HCT116 (cell line): ENCODE data around the gene INTS4. TPM values are rescaled to one million over a fixed set of nuclear protein-coding genes. Genes with fewer than 3 reads are reported as not detected.

Experiments
- ATAC-seq: fragments of 200-7000 bp; cut with Tn5 transposase; 2 replicates; pipeline ENCODE4 v1.9.1; 2020; ENCODE audit warnings: mild to moderate bottlenecking, moderate library complexity
- BruUV-seq: library from RNA; stranded (reverse); fragments of 400-500 nt; replicated peaks from 2 replicates; lab custom pipeline; 2021; lab: Mats Ljungman, UMichigan
- CTCF ChIA-PET: fragments of 300-600 bp; sonication (Branson Sonifier 250); formaldehyde crosslinking; loops from one replicate; lab custom pipeline; 2021; ENCODE audit warnings: antibody characterized with exemption; lab: Charles Lee
- POLR2A ChIA-PET: fragments of 300-600, 350-600 bp; sonication (Branson Sonifier 250); formaldehyde crosslinking; loops from one replicate; lab custom pipeline; 2021; ENCODE audit warnings: antibody characterized with exemption; lab: Charles Lee
- RAD21 ChIA-PET, 2 experiments: fragments of 300-600 bp; sonication (Branson Sonifier 250); formaldehyde crosslinking; loops; one replicate each; lab custom pipeline; 2023; ENCODE audit warnings: low total read pairs in 2 of 2; ENCODE audit not compliant: uncharacterized antibody in 2 of 2, unreplicated experiment in 2 of 2, low non-redundant PET in 1 of 2; lab: Charles Lee
- DNase-seq: peaks from one replicate; pipeline ENCODE4 v3.0.0-alpha.2; 2010; ENCODE audit warnings: low read depth, low spot score
- H2AFZ ChIP-seq: fragments of 200-600 bp; shearing (Covaris generic), sonication (generic); 2 replicates; pipeline ENCODE4 v1.6.1; 2017; ENCODE audit warnings: low read depth, mixed run types, mixed read lengths, antibody characterized with exemption, low read length; ENCODE audit not compliant: poor library complexity, severe bottlenecking
- H3K27ac ChIP-seq: 2 replicates; pipeline ENCODE4 v1.5.1; 2012; ENCODE audit warnings: low read depth, low read length
- H3K27me3 ChIP-seq: fragments of 200-600 bp; sonication (generic); 2 replicates; pipeline ENCODE4 v1.6.1; 2016; ENCODE audit warnings: mixed run types, low read length, mixed read lengths; ENCODE audit not compliant: insufficient read depth
- H3K36me3 ChIP-seq, 2 experiments: fragments of 200-500 bp in 1 of 2; fragments of 200-600 bp in 1 of 2; sonication (Bioruptor generic) in 1 of 2; sonication (generic) in 1 of 2; 2 replicates each; pipeline versions ENCODE4 v1.5.1 to v1.6.1; 2014 to 2016; ENCODE audit warnings: low read length in 2 of 2, inconsistent platforms in 1 of 2, mixed read lengths in 1 of 2, mixed run types in 1 of 2; ENCODE audit not compliant: insufficient read depth in 2 of 2, control insufficient read depth in 1 of 2
- H3K4me1 ChIP-seq, 2 experiments: fragments of 200-600 bp in 1 of 2; sonication (generic) in 1 of 2; 2 replicates each; pipeline versions ENCODE4 v1.5.1 to v1.6.1; 2012 to 2017; ENCODE audit warnings: low read length in 2 of 2, inconsistent platforms in 1 of 2, mild to moderate bottlenecking in 1 of 2, mixed read lengths in 1 of 2, mixed run types in 1 of 2, moderate library complexity in 1 of 2; ENCODE audit not compliant: insufficient read depth in 2 of 2, control insufficient read depth in 1 of 2
- H3K4me2 ChIP-seq: fragments of 200-600 bp; sonication (generic); 2 replicates; pipeline ENCODE4 v1.6.1; 2017; ENCODE audit warnings: mixed run types, low read length, mixed read lengths
- H3K4me3 ChIP-seq, 2 experiments: fragments of 200-600 bp in 1 of 2; sonication (generic) in 1 of 2; replicated peaks in 1 of 2; 2 replicates each; pipeline ENCODE4 v1.5.1; 2011 to 2016; ENCODE audit warnings: low read length in 2 of 2, control low read depth in 1 of 2, low read depth in 1 of 2, mild to moderate bottlenecking in 1 of 2, mixed read lengths in 1 of 2, mixed run types in 1 of 2
- H3K79me2 ChIP-seq: fragments of 200-600 bp; sonication (generic); 2 replicates; pipeline ENCODE4 v1.6.1; 2017; ENCODE audit warnings: mild to moderate bottlenecking, mixed run types, low read length, moderate library complexity, mixed read lengths; ENCODE audit not compliant: insufficient read depth
- H3K9ac ChIP-seq: fragments of 200-600 bp; sonication (generic); 2 replicates; pipeline ENCODE4 v1.6.1; 2016; ENCODE audit warnings: low read length, mixed read lengths
- H3K9me2 ChIP-seq: fragments of 200-600 bp; sonication (generic), shearing (Covaris generic); 2 replicates; pipeline ENCODE4 v1.6.1; 2017; ENCODE audit warnings: mixed run types, mild to moderate bottlenecking, moderate library complexity; ENCODE audit not compliant: insufficient read depth
- H3K9me3 ChIP-seq, 2 experiments: fragments of 200-500 bp in 1 of 2; fragments of 200-600 bp in 1 of 2; sonication (Bioruptor generic) in 1 of 2; sonication (generic) in 1 of 2; 2 replicates each; pipeline ENCODE4 v1.6.1; 2014 to 2017; ENCODE audit warnings: low read length in 2 of 2, mixed read lengths in 2 of 2, inconsistent platforms in 1 of 2, low read depth in 1 of 2, mild to moderate bottlenecking in 1 of 2, mixed run types in 1 of 2, moderate library complexity in 1 of 2; ENCODE audit not compliant: control insufficient read depth in 1 of 2, insufficient read depth in 1 of 2
- H4K20me1 ChIP-seq: fragments of 200-600 bp; sonication (generic), shearing (Covaris generic); 2 replicates; pipeline ENCODE4 v1.6.1; 2017; ENCODE audit warnings: mixed run types, mild to moderate bottlenecking, moderate library complexity; ENCODE audit not compliant: insufficient read depth
- ATF3 ChIP-seq: IDR thresholded peaks from 2 replicates; pipeline ENCODE4 v1.6.1; 2012
- CEBPB ChIP-seq: IDR thresholded peaks from 2 replicates; pipeline ENCODE4 v1.6.1; 2012; ENCODE audit warnings: low read depth
- EGR1 ChIP-seq: IDR thresholded peaks from 2 replicates; pipeline ENCODE4 v1.6.1; 2012; ENCODE audit warnings: low read depth
- EZH2 ChIP-seq: fragments of 200-600 bp; sonication (generic); IDR thresholded peaks from 2 replicates; pipeline ENCODE4 v1.6.1; 2017; ENCODE audit warnings: antibody characterized with exemption, mixed run types
- EZH2phosphoT487 ChIP-seq: fragments of 200-600 bp; IDR thresholded peaks from 2 replicates; pipeline ENCODE4 v1.6.1; 2018; ENCODE audit warnings: antibody characterized with exemption, borderline replicate concordance
- FOSL1 ChIP-seq: IDR thresholded peaks from 2 replicates; pipeline ENCODE4 v1.6.1; 2012; ENCODE audit warnings: low read depth
- MAX ChIP-seq: IDR thresholded peaks from 2 replicates; pipeline ENCODE4 v1.6.1; 2012
- POLR2A ChIP-seq: IDR thresholded peaks from 2 replicates; pipeline ENCODE4 v1.7.0; 2011; ENCODE audit warnings: borderline replicate concordance; ENCODE audit not compliant: insufficient read depth, insufficient read length; ENCODE audit errors: extremely low read depth
- POLR2AphosphoS5 ChIP-seq: IDR thresholded peaks from 2 replicates; pipeline ENCODE4 v1.6.1; 2011; ENCODE audit warnings: mild to moderate bottlenecking, low read depth, low read length, moderate library complexity
- RAD21 ChIP-seq: IDR thresholded peaks from 2 replicates; pipeline ENCODE4 v1.6.1; 2012; ENCODE audit warnings: low read depth, mild to moderate bottlenecking
- REST ChIP-seq: IDR thresholded peaks from 2 replicates; pipeline ENCODE4 v1.6.1; 2012; ENCODE audit warnings: low read depth
- SP1 ChIP-seq: IDR thresholded peaks from 2 replicates; pipeline ENCODE4 v1.6.1; 2012; ENCODE audit warnings: low read depth
- SRF ChIP-seq: IDR thresholded peaks from 2 replicates; pipeline ENCODE4 v1.6.1; 2012; ENCODE audit warnings: low read depth
- TCF7L2 ChIP-seq: IDR thresholded peaks from 2 replicates; pipeline ENCODE4 v1.7.0; 2011; ENCODE audit warnings: borderline replicate concordance, inconsistent platforms; ENCODE audit not compliant: insufficient read depth, insufficient read length; ENCODE audit errors: extremely low read depth
- YY1 ChIP-seq: IDR thresholded peaks from 2 replicates; pipeline ENCODE4 v1.6.1; 2011; ENCODE audit warnings: low read length, low read depth, moderate library complexity, mild to moderate bottlenecking; ENCODE audit not compliant: insufficient replicate concordance; ENCODE audit errors: extremely low read depth
- ZFX ChIP-seq: fragments of 450-650 bp; IDR thresholded peaks from 2 replicates; pipeline ENCODE4 v1.6.1; 2017
- ZNF274 ChIP-seq: fragments of 200-500 bp; sonication (Bioruptor generic); IDR thresholded peaks from 2 replicates; pipeline ENCODE4 v1.6.1; 2014; ENCODE audit warnings: mild to moderate bottlenecking, low read depth, low read length, inconsistent platforms
- intact Hi-C: fragments of 100-400 bp; cut with micrococcal nuclease; formaldehyde crosslinking; loops from 2 replicates; pipeline ENCODE4 v1.10.0; 2022
- total RNA-seq: library from RNA; stranded (reverse); gene quantifications from one replicate; pipeline ENCODE4 v1.2.1, GENCODE V29; 2021; ENCODE audit not compliant: unreplicated experiment

Gene INTS4
- total RNA-seq, 1 experiment from 2014 or later = 41.0 TPM

GRCh38 chr11:77993902-77994301, 566 bp downstream of the INTS4 start:
- CTCF ChIA-PET = interaction anchor here (2.3 kb wide), 1 partner anchor 27 kb away, joined by 12 read pairs; no protein-coding TSS in a partner anchor
- Histone ChIP-seq H3K4me1 (peaks cover 18% of the 10 kb centered on the region in 2 experiments), H3K36me3 (peaks cover 4 to 13% of the 10 kb centered on the region in 2 experiments; a peak in 3 of 4 replicates), H3K9me3 (no peaks in the 10 kb centered on the region), H3K9me2 (no peaks in the 10 kb centered on the region), H2AFZ (peak overlapping the region; percentile 63), H3K4me3 (peak overlapping the region; percentile 80 to 96), H3K4me2 (peak overlapping the region; percentile 80), H3K79me2 (peaks cover 18% of the 10 kb centered on the region), H3K27ac (peak overlapping the region; percentile 46; the same call in 1 of the 2 replicates), H3K9ac (peak overlapping the region; percentile 75), H4K20me1 (no peaks in the 10 kb centered on the region), H3K27me3 (no peaks in the 10 kb centered on the region)
- intact Hi-C loops = no loop called here
- no peak for TF ChIP-seq EZH2phosphoT487
- TF ChIP-seq ZFX = no peak
- no peak for TF ChIP-seq POLR2AphosphoS5
- no peak for TF ChIP-seq EZH2
- TF ChIP-seq ATF3 = no peak
- no peak for TF ChIP-seq RAD21
- TF ChIP-seq ZNF274 = no peak
- TF ChIP-seq POLR2A = no peak
- TF ChIP-seq YY1 = no peak
- no TSS peak for BruUV-seq
- POLR2A ChIA-PET = interaction anchor here (0.7 to 1.7 kb wide), 6 partner anchors 19 to 376 kb away, joined by 3 to 14 read pairs (median 7); no protein-coding TSS in a partner anchor
- ATAC-seq (no peak), DNase-seq (no peak)
- RAD21 ChIA-PET = no interaction called here

- no peak for ATAC-seq
- ChIA-PET POLR2A (no interaction called here), RAD21 (no interaction called here), CTCF (no interaction called here)
- no peaks in the 10 kb centered on the region for H4K20me1 ChIP-seq
- H3K79me2 ChIP-seq = peaks cover 20% of the 10 kb centered on the region
- BruUV-seq = no TSS peak
- intact Hi-C loops = no loop called here
- no peak for TF ChIP-seq REST
- TF ChIP-seq SRF = no peak
- no peak for TF ChIP-seq SP1
- no peak for TF ChIP-seq MAX
- TF ChIP-seq EZH2phosphoT487 = no peak
- TF ChIP-seq ATF3 = no peak
- TF ChIP-seq ZNF274 = no peak
- no peak for TF ChIP-seq EZH2
- no peak for TF ChIP-seq POLR2AphosphoS5
- TF ChIP-seq RAD21 = no peak
- TF ChIP-seq CEBPB = no peak
- TF ChIP-seq FOSL1 = no peak
- no peak for TF ChIP-seq EGR1
- TF ChIP-seq TCF7L2 = no peak
- peaks cover 17 to 18% of the 10 kb centered on the region in 2 experiments for H3K4me1 ChIP-seq
- no peak overlapping the region for H3K27ac ChIP-seq
- no peak overlapping the region for H2AFZ ChIP-seq
- peaks cover 4 to 24% of the 10 kb centered on the region in 2 experiments; a peak in 3 of 4 replicates for H3K36me3 ChIP-seq
- H3K4me2 ChIP-seq = no peak overlapping the region
- no peaks in the 10 kb centered on the region for H3K9me2 ChIP-seq
- DNase-seq = no peak
- H3K27me3 ChIP-seq = no peaks in the 10 kb centered on the region
- no peak overlapping the region for H3K4me3 ChIP-seq
- no peaks in the 10 kb centered on the region for H3K9me3 ChIP-seq
- no peak overlapping the region for H3K9ac ChIP-seq
These were observed 3.5 kb downstream of the INTS4 start for GRCh38 chr11:77990981-77991380.
